DLD1 (cell line): ENCODE measurements around the gene UBE2G2.

Experiments used
- in situ Hi-C: cut with HindIII; loops from 2 replicates; pipeline ENCODE4 v1.10.0; 2017; ENCODE audit warnings: low sequenced_read_pairs

Gene UBE2G2, protein sequence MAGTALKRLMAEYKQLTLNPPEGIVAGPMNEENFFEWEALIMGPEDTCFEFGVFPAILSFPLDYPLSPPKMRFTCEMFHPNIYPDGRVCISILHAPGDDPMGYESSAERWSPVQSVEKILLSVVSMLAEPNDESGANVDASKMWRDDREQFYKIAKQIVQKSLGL

DNA sequence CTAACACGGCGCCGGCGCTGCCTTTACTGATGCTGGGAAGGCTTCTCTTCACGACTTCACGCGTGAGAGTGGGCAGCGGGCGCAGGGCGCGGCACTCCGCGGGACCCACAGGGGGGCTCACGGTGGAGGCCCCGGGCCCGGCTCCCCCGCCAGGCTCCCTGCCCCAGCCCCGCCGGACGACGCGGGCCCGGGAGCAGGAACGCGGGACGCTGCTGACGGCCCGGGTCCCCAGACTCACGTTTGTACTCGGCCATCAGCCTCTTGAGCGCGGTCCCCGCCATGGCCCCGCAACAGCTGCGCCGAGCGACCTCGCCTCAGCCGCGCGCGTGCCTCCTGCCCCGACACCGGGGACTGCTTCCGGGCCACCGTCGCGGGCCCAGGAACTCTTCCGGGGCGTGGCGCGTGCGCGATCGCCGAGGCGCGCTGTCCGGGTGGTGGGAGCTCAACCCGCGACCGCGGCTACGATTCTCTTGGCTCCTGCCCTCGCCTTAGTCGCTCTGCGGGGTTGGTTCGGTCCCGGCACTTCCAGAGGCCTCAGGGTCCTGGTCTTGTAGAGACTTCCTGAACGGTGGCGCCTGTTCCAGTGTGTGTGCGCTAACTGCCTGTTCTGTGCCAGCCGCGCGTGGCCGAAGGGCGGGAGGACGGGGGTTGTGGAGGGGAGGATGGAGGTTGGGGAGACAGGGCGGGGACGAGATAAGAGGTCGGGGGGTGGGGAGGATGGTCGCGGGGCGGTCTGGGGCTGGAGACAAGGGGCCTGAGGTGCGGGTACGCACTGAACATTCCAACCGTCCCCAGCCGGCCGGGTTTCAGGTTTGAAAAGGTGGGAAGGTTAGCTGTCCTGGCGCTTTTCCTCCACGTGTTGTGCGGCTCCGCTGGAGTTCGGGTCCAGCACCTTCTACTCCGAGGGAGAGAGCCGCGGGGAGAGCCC lies at the start of gene UBE2G2:
TSS of gene UBE2G2 (minus strand) at position 353 of the 928 bp plus-strand sequence. CDS start at position 281, 72 bp downstream.
- in situ Hi-C loops = loop anchor here (10.0 kb wide), 1 partner anchor 297 kb away; no protein-coding TSS in a partner anchor

DNA sequence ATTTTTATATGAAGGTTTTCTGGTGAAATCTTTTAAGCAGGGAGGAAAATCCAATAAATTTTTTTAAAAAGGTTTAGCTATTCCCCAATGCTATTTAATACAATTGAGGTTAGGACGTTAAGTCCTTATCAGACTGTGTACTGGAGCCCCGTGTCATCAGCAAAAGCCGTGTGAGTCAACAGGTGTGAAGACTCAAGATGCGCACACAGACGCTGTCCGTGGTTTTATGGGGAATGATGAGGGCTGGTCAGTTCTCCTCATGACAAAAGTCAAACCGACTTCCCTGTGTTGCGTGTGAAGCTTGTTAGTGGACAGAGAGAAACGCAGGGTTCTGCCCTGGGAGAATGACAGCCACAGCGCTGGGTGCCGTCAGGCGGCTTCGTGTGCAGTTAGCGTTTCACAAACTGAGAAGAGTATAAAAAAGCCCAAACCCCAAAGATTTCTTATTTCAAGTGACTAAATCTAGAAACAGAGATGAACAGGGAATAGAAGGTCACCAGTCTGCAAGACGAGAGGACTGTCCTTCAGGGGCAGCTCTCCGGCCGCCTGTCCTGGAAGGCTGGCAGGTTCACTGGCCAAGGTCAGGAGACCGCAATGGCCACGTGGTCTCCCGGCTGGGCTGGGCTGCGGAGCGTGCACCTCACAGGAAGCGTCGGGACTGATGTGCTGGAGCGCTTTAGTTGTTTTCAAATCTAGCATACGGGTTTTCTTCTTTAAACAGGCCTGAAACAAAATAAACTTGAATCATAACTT lies 49.5 kb upstream of the UBE2G2 start:
- in situ Hi-C loops = no loop called here

DNA sequence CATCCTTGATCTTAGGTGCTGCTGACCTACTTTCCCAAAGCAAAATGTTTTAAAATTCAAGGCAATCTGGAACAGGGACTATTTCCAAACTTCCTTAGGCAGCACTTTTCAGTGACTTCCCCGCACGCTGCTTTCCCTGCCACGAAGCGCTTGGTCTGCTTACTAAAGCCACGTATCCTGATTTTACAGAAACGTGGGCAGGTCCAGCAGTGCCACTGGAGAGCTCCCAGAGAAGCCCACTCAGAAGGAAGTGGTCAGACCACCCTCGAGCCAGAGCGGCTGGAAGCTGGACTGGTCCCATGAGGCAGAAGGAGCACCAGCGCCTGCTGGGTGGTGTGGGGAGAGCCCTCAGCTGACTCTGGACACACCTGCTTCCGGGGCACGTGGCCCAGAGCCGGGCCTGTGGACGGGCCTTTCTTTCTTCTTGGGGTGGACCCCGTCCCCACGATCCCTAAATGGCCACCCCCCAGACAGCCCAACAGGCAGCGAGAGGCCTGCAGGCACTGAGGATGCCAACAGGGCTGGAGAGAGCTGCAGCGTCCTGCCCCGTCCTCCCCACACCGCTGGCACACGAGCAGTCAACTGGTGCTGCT lies 48.7 kb upstream of the UBE2G2 start:
- in situ Hi-C loops = no loop called here

DNA sequence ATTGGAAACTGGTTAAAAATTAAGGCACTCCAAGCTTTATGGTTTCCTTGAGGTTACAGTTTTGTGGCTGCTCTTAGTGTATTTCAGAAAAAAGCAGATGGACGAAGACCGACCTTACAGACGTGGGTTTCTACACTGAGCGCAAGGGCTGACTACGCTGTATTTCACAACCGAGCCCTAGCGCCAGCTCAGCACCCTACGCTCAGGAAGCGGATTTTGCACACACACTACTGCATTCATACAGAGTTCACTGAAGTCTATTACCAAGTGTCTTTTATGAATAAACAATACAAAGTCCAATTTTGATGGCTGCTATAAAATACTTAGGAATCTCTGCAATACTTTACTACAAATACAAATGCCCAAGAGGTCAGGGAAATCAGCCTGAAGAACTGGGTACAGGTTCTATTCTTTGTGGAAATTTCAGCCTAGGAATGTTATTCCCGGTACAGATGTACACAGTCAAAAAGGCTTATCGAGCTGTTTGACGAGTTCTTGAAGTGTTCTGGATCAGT lies 48.1 kb upstream of the UBE2G2 start:
- in situ Hi-C loops = no loop called here

DNA sequence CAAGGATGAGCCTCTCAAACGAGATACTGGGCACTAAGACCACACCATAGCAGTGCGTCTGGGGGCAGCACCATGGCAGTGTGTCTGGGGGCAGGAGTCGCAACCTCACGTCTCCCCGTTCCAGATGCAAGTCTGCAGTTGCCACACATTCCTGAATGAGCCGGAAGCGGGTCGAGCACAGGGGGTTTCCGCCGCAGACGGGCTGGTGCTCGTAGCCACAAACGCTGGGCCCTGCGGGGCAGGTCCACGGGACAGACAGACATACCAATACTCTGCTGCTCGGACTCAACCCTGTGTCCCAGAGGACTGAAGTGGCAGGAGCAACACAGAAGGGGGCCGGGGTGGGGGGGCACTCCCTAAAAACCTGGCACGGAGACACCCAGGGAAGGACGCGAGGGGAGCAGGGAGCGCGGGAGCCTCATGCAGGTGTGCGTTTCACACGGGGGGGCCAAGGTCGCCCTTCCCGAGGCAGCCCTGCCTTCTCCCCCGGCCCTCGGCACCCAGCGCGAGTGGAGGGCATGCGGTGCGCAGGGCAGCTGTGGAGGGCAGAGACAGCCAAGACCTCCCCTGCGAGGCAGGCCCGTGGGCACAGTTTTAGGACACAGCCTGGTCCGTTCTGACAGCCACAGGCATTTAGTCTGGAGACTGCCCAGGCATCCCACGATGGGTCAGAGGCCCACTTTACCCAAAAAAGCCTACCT lies 47.4 kb upstream of the UBE2G2 start:
- in situ Hi-C loops = no loop called here

DNA sequence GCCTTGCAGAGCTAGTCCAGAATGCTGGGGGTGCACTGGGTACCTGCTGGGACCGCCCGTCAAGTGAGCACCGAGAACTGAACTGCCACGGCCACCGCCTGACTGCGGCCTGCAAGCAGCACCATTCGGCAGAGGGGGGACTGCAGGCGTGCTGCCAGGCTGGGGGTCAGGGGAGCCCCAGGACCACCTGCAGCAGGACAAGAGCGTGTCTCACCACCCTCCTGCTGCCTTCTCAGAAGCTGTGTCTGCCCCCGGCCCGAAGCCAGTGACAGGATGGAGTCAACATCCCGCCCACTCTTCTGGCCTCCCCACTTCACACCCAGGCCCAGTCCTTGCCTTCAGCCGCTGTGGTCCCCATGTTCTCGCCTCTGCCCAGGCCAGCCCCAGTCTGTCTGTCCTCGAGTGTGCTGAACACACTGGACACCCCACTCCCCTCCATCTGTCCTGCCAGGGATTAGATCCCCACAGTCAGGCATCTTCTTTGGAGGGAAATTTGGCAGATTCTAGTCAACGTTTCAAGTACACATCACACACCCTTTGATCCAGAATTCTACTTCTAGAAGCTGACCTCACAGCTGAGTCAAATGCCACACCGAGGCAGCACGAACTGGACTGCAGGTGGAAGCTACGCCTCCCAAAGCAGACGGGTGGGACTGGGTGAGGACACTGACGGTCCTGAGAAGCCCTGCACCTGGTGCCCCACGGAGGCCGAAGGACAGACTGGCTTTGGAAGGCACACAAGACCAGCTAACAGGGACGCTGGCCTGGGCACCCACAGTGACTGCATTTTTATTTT lies 45.8 kb upstream of the UBE2G2 start:
- in situ Hi-C loops = no loop called here

DNA sequence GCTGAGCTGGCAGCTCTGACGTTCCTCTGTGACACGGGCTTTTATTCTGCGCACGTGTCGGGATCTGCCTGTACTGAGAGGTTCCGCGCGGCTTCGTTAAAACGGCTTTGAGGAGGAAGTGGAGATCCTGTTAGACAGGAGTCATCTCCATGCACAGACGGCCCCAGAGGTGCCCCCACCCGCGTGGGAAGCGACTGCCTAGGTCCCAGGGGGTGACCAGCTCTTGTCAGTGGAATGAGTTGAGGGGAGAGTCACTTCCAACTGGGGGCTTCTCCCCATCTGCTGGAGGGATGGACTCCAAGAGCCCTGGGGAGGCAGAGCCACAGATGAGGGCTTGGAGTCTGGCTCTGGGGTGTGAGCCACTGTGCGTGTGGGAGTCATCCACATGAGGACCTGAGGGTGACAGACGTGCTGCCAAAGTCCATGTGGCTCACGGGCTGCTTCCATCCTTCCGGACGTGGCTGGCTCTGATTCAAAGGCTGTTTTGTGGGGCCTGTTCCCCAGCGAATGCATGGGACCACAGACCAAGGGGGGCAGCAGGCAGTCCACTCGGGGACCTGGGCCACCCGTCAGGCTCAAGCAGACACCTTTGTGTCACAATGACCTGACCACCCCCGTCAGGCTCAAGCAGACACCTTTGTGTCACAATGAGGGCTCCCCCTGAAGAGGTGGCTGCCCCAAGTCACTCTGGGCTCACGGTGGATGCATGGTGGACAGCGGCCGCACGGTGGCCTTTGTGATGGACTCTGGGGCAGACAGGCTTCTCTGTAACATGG lies 45.1 kb upstream of the UBE2G2 start:
- in situ Hi-C loops = no loop called here

DNA sequence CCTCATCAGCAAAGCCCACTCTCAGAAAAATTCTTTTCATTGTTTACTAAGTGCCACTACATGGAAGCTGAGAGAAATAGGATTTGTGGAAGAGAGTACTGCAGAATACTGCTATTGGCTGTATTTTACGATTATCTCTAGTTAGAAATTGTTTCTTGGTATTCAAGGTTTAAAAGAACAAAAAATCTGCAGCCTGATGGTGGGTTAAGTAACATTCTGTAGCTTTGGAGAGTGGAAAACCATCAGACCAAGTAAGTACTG lies 44.5 kb upstream of the UBE2G2 start:
- in situ Hi-C loops = no loop called here

DNA sequence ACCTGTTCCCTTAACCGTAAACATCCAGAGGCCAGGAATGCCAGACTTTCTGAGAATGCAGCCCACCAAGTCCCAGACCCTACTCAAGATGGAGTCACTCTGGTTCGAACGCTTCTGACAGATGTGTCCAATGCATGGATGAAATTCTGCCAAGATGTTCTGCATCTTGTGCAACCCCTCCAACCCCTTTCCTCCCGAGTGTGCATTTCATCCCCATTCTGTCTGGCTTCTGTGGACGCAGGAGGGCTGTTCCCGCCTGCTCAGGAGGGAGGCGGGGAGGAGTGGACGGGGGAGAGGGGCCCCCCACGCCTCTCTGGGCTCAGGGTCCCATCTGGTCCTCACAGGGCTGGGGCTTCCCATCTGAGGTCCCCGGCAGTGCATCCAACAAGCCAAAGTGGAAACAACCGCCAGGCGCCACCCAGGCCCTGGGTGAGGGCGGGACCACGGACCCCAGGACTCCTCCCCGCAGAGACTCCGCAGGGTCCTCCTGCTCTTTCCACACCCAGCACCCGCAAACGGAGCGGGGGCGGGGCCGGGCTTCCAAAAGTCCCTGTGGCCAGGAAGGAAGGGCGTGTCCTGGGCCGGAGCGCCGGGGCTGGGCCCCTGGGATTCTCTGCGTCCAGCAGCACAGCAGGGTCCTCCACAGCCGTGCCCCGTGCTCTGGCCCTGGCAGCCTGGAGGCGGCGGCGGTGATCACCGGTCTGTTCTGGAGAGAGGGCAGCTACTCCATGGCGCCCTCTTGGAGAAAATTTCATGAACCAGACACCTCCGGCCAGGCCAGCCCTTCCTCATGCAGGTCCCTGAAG lies 44.0 kb upstream of the UBE2G2 start:
- in situ Hi-C loops = no loop called here

DNA sequence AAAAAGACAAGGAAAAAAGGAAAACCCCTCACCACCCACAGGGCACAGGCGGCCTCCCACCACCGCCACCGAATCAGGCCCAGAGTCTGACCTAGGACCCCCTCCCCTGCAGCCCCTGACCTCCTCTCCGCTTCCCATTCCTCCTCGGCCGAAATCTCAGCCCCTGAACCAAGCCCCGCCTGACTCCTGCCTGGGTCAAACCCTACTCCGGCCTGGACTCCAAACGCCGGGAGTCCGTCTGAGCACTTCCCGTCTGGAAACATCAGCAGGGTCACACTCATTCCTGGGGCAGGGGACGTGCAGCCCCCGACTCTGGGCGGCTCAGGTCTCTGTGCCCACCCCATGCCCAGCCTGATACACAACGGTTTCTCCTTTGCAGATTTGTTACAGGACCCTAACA lies 42.6 kb upstream of the UBE2G2 start:
- in situ Hi-C loops = no loop called here

DNA sequence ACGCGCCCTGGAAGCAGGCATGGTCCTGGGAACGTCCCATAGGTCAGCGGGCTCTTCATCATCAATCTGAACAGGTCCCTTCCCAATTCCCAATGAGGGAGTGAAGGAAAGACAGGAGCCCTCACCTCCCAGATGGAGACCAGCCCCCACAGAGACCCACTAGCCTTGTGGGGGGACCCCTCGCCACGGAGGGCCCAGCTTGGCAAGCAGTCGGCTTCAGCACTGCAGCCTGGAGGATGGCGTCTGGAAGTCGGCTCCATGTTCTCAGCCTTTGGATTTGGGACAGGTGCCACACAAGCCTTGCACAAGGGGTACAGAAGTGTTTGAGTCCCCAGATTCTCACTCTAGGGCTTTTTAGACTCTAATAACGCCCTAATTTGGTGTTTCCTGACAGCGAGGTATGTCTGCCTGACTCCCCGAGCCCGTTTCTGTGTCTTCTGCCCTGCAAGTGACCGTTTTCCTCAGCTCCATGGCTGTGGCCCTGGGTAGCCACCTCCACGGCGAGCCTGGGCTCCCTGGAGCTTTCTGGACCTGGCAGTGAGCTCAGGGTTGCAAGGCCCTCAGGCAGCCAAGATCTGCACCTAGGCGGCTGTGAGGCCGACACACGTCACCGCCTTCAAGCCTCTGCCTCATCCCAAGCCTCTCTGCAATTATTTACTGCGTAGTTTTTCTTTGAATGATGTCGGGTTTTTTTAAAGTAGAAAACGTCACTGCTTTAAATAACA lies 41.3 kb upstream of the UBE2G2 start:
- in situ Hi-C loops = no loop called here

DNA sequence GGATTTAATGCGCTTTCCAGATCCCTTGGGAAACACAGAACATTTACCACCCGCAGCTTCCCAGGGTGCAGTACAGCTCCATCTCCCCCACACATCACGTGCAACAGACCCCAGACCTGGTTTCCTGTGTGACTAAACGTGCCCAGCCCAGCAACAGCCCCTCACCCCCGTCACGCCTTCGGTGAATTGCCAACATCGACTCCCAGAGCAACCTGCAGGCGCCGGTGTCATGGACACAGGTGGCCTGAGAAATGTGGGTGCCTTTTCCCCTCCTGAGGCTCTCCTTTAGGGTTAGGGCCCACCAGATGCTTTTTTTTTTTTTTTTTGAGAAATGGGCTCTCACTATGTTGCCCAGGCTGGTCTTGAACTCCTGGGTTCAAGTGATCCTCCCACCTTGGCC lies 40.5 kb upstream of the UBE2G2 start:
- in situ Hi-C loops = no loop called here

DNA sequence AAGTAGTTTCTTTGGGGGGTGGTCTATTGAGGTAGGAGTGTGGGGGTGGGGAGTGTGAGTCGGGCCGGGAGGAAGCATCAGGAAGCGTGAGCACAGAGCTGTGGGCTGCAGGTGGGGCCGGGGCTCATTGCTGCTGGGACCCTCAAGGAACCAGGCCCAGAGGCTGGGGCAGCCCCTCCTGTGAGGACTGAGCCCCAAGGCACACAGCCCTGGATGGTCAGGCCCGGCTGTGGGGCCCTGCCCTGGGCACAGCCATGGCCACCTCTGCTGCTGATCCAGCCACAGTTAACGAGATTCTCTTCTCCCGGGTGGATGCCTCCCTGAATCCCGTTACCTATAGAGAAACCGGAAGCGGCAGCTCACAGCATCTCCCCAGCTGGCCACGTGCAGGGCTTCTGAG lies 39.2 kb upstream of the UBE2G2 start:
- in situ Hi-C loops = no loop called here

DNA sequence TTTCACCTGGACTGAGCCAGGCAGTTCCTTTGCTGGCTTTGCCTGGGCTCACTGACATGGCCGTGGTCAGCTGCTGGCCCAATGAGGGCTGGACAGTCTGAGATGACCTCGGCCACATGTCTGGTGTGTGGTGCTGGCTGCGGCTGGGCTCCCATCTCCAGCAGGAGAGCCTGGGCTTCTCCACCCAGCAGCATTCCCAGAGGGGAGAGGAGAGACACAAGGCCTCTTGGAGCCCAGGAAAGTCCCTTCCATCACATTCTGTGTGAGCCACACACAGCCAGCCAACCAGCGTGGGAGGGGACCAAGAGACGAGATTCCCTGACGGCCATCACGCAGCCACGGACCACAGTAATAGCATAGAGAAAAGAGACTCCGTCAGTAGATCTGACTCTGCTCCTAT lies 37.3 kb upstream of the UBE2G2 start:
- in situ Hi-C loops = no loop called here

DNA sequence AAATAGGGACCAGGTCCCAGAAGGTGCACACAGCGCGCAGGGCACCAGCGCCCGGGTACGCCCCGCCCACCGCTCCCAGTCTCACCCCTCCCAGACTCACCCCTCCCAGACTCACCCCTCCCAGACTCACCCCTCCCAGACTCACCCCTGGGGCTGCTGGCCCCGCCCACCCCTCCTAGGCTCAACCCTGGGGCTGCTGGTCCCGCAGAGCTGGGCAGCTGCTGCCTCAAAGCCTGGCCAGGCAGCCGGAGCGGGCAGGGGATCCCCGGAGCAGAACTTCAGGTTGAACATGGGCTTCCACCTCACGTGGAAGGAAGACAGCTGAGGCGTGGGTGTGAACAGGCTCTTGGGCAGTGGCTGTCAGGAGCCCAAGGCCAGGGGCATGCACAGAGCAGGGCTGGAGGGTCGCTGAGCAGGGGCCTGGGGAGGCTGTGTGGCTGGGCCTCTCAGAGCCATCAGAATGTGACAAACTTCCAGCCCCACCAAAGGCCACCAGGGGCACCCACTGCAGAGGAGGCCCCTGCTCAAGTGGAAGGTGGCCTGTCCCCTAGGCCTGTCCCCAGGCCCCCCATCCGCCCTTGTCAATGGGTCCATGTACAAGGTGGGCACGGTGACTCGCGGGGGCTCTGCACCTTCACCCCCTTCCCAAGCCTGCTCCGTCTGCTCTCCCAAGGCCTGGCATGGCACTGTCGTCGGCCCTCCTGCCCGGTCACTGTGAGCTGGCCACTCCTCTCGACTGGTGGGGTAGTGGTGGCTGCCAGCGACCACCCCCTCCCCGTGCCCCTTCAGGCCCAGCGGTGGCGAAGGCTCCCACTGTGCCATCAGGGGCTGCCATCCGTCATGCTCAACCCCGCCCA lies 36.6 kb upstream of the UBE2G2 start:
- in situ Hi-C loops = no loop called here

DNA sequence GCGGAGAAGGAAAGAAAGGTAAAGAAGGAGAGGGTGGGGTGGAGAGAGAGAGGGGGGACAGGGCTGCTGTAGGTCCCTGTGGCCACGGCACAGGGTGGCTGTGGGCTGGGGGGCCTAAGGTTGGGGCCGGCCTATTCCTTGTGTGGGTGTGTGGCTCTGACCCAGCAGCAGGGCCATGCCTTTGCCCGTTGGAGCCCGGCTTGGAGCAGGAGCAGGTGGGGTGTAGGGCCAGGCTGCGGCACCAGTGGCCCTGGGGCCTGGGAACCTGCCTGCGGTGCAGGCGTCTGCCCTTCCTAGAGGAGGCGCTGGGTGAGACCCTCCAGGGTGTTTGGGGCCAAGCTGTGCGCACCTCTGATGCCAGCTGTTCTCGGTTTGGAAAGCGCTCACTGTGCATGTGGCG lies 35.9 kb upstream of the UBE2G2 start:
- in situ Hi-C loops = no loop called here
